ENCODE data around the gene POMT1. TPM values are rescaled to one million over a fixed set of nuclear protein-coding genes. Genes with fewer than 3 reads are reported as not detected.

The POMT1 gene
- total RNA-seq, 4 donors from 2014 or later: 14.6 to 27.8 (median 18.4) TPM

- intact Hi-C loops (cut with DNase I): no loop called here
- H3K9me3 ChIP-seq: no peaks in the 10 kb centered on the region
- H3K36me3 ChIP-seq: peaks cover under 1 to 2% (median 2%) of the 10 kb centered on the region in 3 donors
- no peak overlapping the region for H3K27ac ChIP-seq
- H3K4me3 ChIP-seq: no peak overlapping the region
- no peak for DNase-seq
- 37 to 43% methylated on average over 6 to 8 of the region's 8 CpGs for WGBS, 2 donors
- no peaks in the 10 kb centered on the region for H3K27me3 ChIP-seq
- peaks cover 6 to 15% (median 9%) of the 10 kb centered on the region in 3 donors for H3K4me1 ChIP-seq
- TF ChIP-seq, protein P1, sequence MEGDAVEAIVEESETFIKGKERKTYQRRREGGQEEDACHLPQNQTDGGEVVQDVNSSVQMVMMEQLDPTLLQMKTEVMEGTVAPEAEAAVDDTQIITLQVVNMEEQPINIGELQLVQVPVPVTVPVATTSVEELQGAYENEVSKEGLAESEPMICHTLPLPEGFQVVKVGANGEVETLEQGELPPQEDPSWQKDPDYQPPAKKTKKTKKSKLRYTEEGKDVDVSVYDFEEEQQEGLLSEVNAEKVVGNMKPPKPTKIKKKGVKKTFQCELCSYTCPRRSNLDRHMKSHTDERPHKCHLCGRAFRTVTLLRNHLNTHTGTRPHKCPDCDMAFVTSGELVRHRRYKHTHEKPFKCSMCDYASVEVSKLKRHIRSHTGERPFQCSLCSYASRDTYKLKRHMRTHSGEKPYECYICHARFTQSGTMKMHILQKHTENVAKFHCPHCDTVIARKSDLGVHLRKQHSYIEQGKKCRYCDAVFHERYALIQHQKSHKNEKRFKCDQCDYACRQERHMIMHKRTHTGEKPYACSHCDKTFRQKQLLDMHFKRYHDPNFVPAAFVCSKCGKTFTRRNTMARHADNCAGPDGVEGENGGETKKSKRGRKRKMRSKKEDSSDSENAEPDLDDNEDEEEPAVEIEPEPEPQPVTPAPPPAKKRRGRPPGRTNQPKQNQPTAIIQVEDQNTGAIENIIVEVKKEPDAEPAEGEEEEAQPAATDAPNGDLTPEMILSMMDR (IDR thresholded peaks at IDR 0.05): no peak
- no peak for TF ChIP-seq POLR2A (IDR thresholded peaks at IDR 0.05)
These were observed 32.1 kb downstream of the POMT1 start for GRCh38 chr9:131534721-131535237.

DNA sequence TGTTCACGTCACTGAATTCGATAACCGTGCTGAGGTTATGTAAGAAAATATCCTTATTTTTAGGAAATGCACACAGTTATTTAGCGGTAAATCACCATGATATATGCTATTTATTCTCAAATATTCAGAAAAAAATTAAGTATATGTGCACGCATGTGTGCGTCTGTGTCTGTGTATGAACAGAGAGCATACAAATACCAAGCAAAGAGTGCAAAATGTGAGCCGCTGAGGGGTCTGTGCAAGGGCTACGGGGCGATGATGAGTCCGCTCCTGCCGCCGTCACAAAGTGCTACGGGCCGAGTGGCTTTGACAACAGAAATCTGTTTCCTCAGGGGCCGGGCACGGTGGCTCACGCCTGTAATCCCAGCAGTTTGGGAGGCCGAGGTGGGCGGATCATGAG lies 35.2 kb downstream of the POMT1 start:
- H3K9me3 ChIP-seq: peaks cover 0 to 9% (median 7%) of the 10 kb centered on the region in 3 donors
- H3K4me1 ChIP-seq: no peaks in the 10 kb centered on the region
- H3K4me3 ChIP-seq: no peak overlapping the region
- 90 to 94% methylated on average over 13 to 16 of the region's 19 CpGs for WGBS, 2 donors
- no peak overlapping the region for H3K27ac ChIP-seq
- DNase-seq: no peak
- H3K36me3 ChIP-seq: no peaks in the 10 kb centered on the region
- intact Hi-C loops (cut with DNase I): no loop called here
- H3K27me3 ChIP-seq: no peaks in the 10 kb centered on the region
- TF ChIP-seq, protein P1 (IDR thresholded peaks at IDR 0.05): no peak
- no peak for TF ChIP-seq POLR2A (IDR thresholded peaks at IDR 0.05)

GRCh38 chr9:131539223-131539923 lies 36.7 kb downstream of the POMT1 start:
- intact Hi-C loops (cut with DNase I): no loop called here
- Histone ChIP-seq H3K4me1 (no peaks in the 10 kb centered on the region), H3K27me3 (peaks cover 0 to 12% (median 1%) of the 10 kb centered on the region in 4 donors), H3K36me3 (no peaks in the 10 kb centered on the region), H3K27ac (no peak overlapping the region), H3K4me3 (no peak overlapping the region), H3K9me3 (peaks cover 0 to 24% (median 13%) of the 10 kb centered on the region in 3 donors)
- TF ChIP-seq, protein P1 (IDR thresholded peaks at IDR 0.05): no peak
- no peak for TF ChIP-seq POLR2A (IDR thresholded peaks at IDR 0.05)
- no peak for DNase-seq
- WGBS, 2 donors: 78 to 86% methylated on average over 4 to 7 of the region's 7 CpGs

- no peak overlapping the region for H3K27ac ChIP-seq
- peaks cover 7 to 50% (median 19%) of the 10 kb centered on the region in 4 donors for H3K27me3 ChIP-seq
- H3K9me3 ChIP-seq: peaks cover 0 to 26% (median 13%) of the 10 kb centered on the region in 3 donors
- H3K4me1 ChIP-seq: peaks cover 13 to 22% (median 14%) of the 10 kb centered on the region in 3 donors
- intact Hi-C loops (cut with DNase I): no loop called here
- WGBS, 2 donors: 81 to 85% methylated on average over 6 of the region's 6 CpGs
- DNase-seq: no peak
- no peak overlapping the region for H3K4me3 ChIP-seq
- TF ChIP-seq, protein P1 (IDR thresholded peaks at IDR 0.05): no peak
- TF ChIP-seq POLR2A (IDR thresholded peaks at IDR 0.05): no peak
- no peaks in the 10 kb centered on the region for H3K36me3 ChIP-seq
These were observed 40.4 kb downstream of the POMT1 start for GRCh38 chr9:131543141-131543540.
